HG02870 (cell line): Measurements from ENCODE around the gene CCL26.

Experiments used
- ATAC-seq: cut with Tn5 transposase; IDR thresholded peaks from one replicate; pipeline ENCODE4 v1.9.1; 2021; ENCODE audit warnings: mild to moderate bottlenecking, moderate library complexity; ENCODE audit not compliant: unreplicated experiment

CCL26 gene, protein sequence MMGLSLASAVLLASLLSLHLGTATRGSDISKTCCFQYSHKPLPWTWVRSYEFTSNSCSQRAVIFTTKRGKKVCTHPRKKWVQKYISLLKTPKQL

DNA sequence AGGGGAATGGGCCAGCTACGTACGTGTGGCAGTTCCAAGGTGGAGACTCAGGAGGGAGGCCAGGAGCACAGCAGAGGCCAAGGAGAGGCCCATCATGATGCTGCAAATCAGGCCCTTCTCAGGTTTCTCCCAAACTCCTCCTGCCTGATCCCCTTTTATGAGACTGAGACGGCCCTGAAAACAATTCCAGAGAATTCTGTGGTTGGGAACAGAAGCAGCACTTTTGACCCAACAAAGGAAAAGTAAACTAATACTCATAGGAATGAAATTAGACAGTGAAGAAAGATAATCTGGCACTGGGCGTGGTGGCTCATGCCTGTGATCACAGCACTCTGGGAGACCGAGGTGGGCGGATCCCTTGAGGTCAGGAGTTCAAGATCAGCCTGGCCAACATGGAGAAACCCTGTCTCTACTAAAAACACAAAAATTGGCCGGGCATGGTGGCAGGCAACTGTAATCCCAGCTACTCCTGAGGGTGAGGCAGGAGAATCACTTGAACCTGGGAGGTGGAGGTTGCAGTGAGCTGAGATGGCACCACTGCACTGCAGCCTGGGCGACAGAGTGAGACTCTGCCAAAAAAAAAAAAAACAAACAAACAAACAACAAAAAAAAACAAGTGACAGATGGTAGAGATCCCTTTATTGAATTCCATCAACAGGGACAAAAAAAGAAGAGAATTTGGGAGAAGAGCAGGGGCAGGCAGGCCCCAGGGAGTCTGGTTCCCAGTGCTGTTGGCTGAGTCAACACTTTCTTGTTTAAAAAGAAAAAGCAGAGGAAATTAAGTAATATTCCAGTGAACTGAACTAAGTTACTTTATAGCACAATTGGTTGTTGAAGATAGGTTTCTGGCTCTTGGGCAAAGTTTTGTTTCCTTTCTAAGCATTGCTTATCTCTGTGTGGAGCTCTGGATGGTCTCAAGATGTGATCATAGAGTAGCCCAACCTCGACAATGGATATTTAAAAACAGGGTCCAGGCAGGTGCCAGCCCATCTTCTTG lies at the start of gene CCL26:
Gene CCL26, minus strand, starts transcription at position 131 of the 997 bp plus-strand sequence. Its CDS starts 35 bp downstream, at position 96.
- no peak for ATAC-seq

- no peak for ATAC-seq
Measured at GRCh38 chr7:75820688-75821087, 48.7 kb upstream of the CCL26 start.

DNA sequence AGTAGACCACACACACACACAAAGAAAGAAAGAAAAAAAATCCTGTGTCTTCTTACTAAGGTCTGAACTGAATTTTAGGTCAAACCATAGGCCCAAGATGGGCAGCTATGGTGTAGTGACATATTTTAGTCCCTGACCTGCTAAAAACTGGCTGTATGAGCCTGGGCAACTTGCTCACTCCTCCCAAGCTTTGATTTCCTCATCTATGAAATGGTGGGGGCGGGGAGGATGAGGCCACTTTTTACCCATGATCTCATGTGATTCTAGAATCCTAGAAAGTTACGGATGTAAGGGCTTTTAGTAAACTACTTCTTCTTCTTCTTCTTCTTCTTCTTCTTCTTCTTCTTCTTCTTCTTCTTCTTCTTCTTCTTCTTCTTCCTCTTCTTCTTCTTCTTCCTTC lies 47.7 kb upstream of the CCL26 start:
- ATAC-seq: no peak

GRCh38 chr7:75818472-75818871 lies 46.5 kb upstream of the CCL26 start:
- no peak for ATAC-seq

- no peak for ATAC-seq
Measured at GRCh38 chr7:75817116-75817515, 45.1 kb upstream of the CCL26 start.

- no peak for ATAC-seq
Measured at GRCh38 chr7:75815418-75816064, 43.5 kb upstream of the CCL26 start.

- ATAC-seq: no peak
Measured at GRCh38 chr7:75814407-75814947, 42.5 kb upstream of the CCL26 start.

DNA sequence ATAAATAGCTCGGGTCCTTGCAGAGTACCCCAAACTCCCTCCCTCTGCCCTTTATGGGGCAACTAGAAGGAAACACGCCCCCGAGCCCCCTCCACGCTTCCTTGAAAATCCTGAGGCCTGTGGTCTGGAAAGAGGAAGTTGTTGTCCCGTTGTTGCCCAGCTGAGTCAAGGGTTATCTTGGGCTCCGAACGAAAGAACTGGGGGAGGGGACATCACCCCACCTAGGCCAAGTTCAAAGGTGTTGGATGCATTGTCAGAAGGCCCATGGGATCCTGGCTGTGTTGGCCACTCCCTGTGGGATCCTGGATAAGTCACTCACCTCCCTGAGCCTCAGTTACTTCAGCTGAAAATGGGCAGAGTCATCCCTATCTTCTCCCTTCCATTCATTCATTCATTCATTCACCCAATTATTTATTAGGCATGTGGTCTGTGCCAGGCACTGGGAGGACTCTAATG lies 41.8 kb upstream of the CCL26 start, which contains the start of gene CCL24:
Gene CCL24, minus strand, starts transcription at position 26 of the 456 bp plus-strand sequence. CDS start 91 bp downstream, outside the sequence.
- no peak for ATAC-seq

- ATAC-seq: no peak
Measured at GRCh38 chr7:75813084-75813483, 41.1 kb upstream of the CCL26 start.

DNA sequence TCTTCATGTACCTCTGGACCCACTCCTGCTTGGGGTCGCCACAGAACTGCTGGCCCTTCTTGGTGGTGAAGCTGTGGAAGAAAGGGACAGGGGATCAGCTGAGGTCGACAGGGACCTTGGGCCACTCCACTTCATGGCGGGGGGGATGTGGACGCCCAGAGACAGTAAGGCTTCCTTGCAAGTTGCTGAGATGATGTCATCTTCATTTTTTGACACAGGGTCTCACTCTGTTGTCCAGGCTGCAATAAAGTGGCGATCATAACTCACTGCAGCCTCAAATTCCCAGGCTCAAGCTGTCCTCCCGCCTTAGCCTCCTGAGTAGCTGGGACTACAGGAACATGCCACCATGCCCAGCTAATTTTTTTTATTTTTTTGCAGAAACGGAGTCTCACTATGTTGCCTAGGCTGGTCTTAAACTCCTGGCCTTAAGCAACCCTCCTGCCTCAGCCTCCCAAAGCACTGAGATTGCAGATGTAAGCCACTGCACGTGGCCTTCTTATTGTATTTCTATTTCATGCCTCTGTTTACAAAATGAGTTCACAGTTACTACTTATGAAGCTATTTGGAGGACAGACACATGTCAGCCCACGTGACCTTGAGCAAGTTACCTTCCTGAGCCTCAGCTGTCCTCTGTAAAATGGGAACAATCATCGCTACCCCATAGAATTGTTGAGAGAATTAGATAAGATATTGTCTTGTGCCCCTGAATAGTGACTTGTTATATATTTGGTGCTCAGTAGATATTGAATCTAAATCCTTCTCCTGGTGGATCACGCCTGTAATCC lies 40.1 kb upstream of the CCL26 start:
- no peak for ATAC-seq

GRCh38 chr7:75809396-75809795 lies 37.4 kb upstream of the CCL26 start:
- ATAC-seq: no peak

DNA sequence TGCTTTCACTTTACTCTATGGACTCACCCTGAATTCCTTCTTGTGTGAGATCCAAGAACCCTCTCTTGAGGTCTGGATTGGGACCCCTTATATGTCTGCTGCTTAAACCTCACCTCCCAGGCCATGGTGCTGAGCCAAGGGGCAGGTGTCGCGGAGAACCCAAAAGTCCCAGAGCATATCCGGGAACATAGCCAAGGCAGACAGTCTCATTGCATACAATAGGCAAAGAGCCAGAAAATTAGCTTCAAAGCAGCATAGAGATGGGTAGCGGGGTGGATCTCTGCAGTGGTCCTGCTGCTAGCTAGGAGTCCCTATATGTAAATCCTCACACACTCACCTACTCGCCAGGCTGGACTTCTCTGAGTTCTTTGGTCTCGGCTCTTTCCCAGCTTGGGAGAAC lies 36.1 kb upstream of the CCL26 start:
- ATAC-seq: no peak

DNA sequence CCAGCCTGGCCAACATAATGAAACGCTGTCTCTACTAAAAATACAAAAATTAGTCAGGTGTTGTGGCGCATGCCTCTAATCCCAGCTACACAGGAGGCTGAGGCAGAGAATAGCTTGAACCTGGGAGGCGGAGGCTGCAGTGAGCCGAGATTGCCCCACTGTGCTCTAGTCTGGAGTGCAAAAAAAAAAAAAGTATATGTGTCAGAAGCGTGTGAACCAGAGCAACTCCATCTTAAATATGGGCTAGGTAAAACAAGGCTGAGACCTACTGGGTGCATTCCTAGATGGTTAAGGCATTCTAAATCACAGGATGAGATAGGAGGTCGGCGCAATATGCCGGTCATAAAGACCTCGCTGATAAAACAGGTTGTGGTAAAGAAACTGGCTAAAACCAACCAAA lies 35.4 kb upstream of the CCL26 start:
- ATAC-seq: no peak

DNA sequence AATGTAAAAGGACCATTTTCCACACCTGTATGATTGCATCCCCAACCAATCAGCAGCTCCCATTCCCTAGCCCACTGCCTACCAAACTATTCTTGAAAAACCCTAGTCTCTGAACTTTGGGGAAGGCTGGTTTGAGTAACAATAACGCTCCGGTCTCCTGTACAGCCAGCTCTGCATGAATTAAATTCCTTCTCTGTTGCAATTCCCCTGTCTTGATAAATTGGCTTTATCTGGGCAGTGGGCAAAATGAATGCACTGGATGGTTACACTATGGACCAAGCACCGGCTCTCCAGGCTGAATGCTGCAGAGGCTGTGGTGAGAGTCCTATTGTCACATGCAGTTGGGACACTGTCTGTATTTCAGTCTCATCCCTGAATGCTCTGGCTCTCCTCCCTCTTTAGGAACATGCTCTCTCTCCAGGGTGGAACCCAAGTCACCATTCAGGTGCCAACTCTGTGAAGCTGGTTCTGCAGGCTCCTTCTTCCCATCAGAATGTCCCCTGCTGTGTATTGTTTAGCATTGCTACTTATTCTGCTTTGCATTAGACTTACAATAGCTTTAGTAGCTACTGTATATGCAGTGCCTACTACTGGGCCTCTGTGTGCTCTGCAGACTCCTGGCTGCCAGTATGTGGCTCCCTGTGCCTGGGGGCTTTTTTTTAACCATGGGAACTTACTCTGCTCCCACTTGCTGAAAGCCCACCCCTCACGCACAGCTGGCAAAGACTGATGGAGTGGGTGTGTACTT lies 34.7 kb upstream of the CCL26 start:
- no peak for ATAC-seq

DNA sequence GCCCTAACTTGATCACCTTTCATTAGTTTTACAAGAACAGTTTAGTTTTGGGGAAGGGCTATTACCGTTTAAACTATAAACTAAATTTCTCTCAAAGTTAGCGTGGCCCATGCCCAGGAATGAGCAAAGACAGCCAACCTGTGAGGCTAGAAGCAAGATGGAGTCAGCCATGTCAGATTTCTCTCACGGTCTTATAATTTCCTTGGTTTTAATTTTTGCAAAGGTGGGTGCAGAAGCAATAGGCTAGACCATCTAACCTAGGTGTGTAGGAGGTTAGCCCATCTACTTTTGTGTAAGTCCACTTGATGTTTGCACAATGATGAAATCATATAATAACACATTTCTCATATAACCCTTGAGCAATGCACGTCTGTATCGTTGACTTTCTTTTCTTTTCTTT lies 32.7 kb upstream of the CCL26 start:
- ATAC-seq: no peak

- no peak for ATAC-seq
Measured at GRCh38 chr7:75804004-75804403, 32.0 kb upstream of the CCL26 start.

GRCh38 chr7:75802552-75802821 lies 30.5 kb upstream of the CCL26 start:
- ATAC-seq: no peak

DNA sequence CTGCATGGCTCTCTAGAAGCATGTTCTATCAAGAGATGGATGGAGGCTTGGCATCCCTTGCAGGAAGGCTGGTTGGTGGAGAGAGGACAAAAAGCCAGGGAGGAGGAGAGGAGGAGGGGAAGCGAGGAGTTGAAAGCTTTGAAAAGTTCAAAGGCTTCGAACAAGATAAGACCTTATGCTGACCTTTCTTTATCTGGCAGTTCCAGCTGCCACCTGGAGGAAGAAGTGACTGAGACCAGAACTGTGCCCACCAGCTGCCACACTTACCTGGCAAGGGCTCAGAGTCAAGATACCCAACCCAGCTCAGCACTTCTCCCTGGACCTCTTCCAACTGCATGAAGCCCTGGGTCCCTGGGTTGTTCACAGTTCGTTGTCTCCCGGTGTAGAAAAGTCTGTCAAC lies 26.8 kb upstream of the CCL26 start:
- no peak for ATAC-seq

- no peak for ATAC-seq
Measured at GRCh38 chr7:75796420-75796819, 24.4 kb upstream of the CCL26 start.

- no peak for ATAC-seq
Measured at GRCh38 chr7:75795831-75796285, 23.8 kb upstream of the CCL26 start.
